Measurements from ENCODE around the gene TRAPPC12. TPM values are rescaled to one million over a fixed set of nuclear protein-coding genes. Genes with fewer than 3 reads are reported as not detected.

The TRAPPC12 gene
- total RNA-seq, 1 experiment from 2014 or later: 72.8 TPM

- ATAC-seq (peak; percentile 39), DNase-seq (ENCODE audit: low spot score) (no peak)
- Mint-ChIP-seq H3K9me3 (no peaks in the 10 kb centered on the region), H3K4me3 (no peak overlapping the region), H3K4me1 (peaks cover 26% of the 10 kb centered on the region), H3K27me3 (ENCODE audit: low read depth) (no peaks in the 10 kb centered on the region), H3K36me3 (peaks cover 22% of the 10 kb centered on the region), H3K27ac (no peak overlapping the region)
- POLR2A ChIA-PET: no interaction called here
- CTCF ChIA-PET: interaction anchor here (0.6 to 5.1 kb wide), 4 partner anchors 16 to 192 kb away, joined by 3 to 30 read pairs (median 4); no protein-coding TSS in a partner anchor
- TF ChIP-seq AFF4 (CRISPR knock-in tag; IDR thresholded peaks at IDR 0.05; ENCODE audit: borderline replicate concordance): no peak
Measured at GRCh38 chr2:3459185-3460015, 79.9 kb downstream of the TRAPPC12 start.

GRCh38 chr2:3460156-3460555, 80.7 kb downstream of the TRAPPC12 start:
- CTCF ChIA-PET: interaction anchor here (1.0 to 5.1 kb wide), 5 partner anchors 13 to 280 kb away, joined by 3 to 30 read pairs (median 4); no protein-coding TSS in a partner anchor
- no peaks in the 10 kb centered on the region for H3K9me3 Mint-ChIP-seq
- DNase-seq (ENCODE audit: low spot score) (no peak), ATAC-seq (no peak)
- POLR2A ChIA-PET: no interaction called here
- no peak overlapping the region for H3K4me3 Mint-ChIP-seq
- peaks cover 26% of the 10 kb centered on the region for H3K4me1 Mint-ChIP-seq
- H3K27ac Mint-ChIP-seq: no peak overlapping the region
- peaks cover 22% of the 10 kb centered on the region for H3K36me3 Mint-ChIP-seq
- no peaks in the 10 kb centered on the region for H3K27me3 Mint-ChIP-seq (ENCODE audit: low read depth)
- no peak for TF ChIP-seq NFE2L1 (CRISPR knock-in tag; IDR thresholded peaks at IDR 0.05)
- TF ChIP-seq NR1H2 (CRISPR knock-in tag; IDR thresholded peaks at IDR 0.05): no peak
- no peak for TF ChIP-seq E2F1 (CRISPR knock-in tag; IDR thresholded peaks at IDR 0.05)
- TF ChIP-seq FOXK1 (CRISPR knock-in tag; IDR thresholded peaks at IDR 0.05): no peak
- TF ChIP-seq STAT6 (CRISPR knock-in tag; conservative IDR thresholded peaks at IDR 0.05; ENCODE audit: low read depth): no peak
- TF ChIP-seq ETV6 (CRISPR knock-in tag; IDR thresholded peaks at IDR 0.05): no peak
- TF ChIP-seq IRF1 (CRISPR knock-in tag; IDR thresholded peaks at IDR 0.05): no peak
- TF ChIP-seq FOXJ3 (CRISPR knock-in tag; IDR thresholded peaks at IDR 0.05; ENCODE audit: borderline replicate concordance): no peak

GRCh38 chr2:3460831-3461800, 81.6 kb downstream of the TRAPPC12 start:
- no peak overlapping the region; the same call in 1 of the 2 replicates for H3K27ac Mint-ChIP-seq

More at GRCh38 chr2:3460831-3461800, 81.6 kb downstream of the TRAPPC12 start:
- ChIA-PET CTCF (interaction anchor here (1.0 to 5.1 kb wide), 9 partner anchors 10 to 281 kb away, joined by 3 to 30 read pairs (median 7); no protein-coding TSS in a partner anchor), POLR2A (no interaction called here)
- Mint-ChIP-seq H3K4me1 (peaks cover 26% of the 10 kb centered on the region), H3K9me3 (no peaks in the 10 kb centered on the region), H3K4me3 (no peak overlapping the region), H3K36me3 (peaks cover 17% of the 10 kb centered on the region), H3K27me3 (ENCODE audit: low read depth) (no peaks in the 10 kb centered on the region)
- ATAC-seq: no peak; the same call in 1 of the 2 replicates
- no peak for DNase-seq (ENCODE audit: low spot score)
- 0 out of 2 replicates have a peak, but pooled peaks have one; percentile 18 for TF ChIP-seq ESRRA (CRISPR knock-in tag; IDR thresholded peaks at IDR 0.05; ENCODE audit: borderline replicate concordance)
- TF ChIP-seq ZNF138 (CRISPR knock-in tag; conservative IDR thresholded peaks at IDR 0.05): no peak
